ENCODE results near the gene TNNI2. TPM values are rescaled to one million over a fixed set of nuclear protein-coding genes. Genes with fewer than 3 reads are reported as not detected.

TNNI2 gene
- total and polyA plus RNA-seq, 2 donors (not counting 1 experiment from before 2014, with no cell fraction given): 2.9 to 12.9 TPM

DNA sequence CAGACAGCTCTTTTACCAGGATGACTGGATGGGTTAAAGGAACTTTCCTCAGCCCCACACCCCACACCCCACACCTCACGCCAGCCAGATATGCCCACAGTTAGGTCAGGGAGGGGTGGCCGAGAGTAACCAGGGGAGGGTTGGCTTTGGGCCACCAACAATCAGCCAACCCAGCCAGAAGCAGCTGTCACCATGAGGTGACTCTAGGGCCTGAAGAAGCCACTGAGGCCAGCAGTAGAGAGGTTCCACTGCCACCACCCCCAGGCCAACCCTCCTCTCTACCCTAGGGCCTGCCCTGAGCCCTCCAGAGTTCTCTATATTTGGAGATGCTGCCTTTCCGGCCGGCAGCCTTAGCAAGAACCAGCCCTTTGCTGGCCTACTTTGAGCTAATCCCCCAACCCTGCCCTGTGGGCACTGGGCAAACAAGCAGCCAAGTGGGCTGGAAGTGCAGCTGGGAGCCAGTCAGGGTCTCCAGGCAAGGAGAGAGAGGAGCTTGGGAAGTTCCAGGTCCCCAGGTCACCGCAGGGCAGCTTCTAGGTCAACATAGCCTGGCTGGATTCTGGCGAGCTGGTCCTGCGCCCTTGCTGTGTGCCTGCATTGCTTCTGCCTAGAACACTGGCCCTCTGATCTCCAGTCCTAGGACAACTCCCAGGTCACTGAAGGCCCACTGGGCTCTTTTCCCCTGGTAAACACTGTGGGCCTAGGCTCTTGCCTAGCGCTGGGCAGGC is 16.0 kb upstream of the TNNI2 start:
- H3K27me3 Mint-ChIP-seq: peaks cover 14% of the 10 kb centered on the region
- no peak overlapping the region for H3K4me3 Mint-ChIP-seq
- ATAC-seq (ENCODE audit: low read depth) (no peak), DNase-seq (no peak)
- Histone ChIP-seq H3K4me3 (ENCODE audit: control extremely low read depth in 1 of 5, extremely low read depth in 1 of 5, insufficient read depth in 1 of 5, low read depth in 2 of 5, low read length in 4 of 5) (no peak overlapping the region), H3K4me2 (replicated peaks; ENCODE audit: low read depth, low read length, poor library complexity, severe bottlenecking) (no peak overlapping the region), H3K27ac (ENCODE audit: low read length in 2 of 2) (no peak overlapping the region), H4K20me1 (ENCODE audit: control insufficient read depth, insufficient read depth, low read length, poor library complexity, severe bottlenecking) (no peaks in the 10 kb centered on the region), H3K79me2 (ENCODE audit: control insufficient read depth, insufficient read depth, low read length) (no peaks in the 10 kb centered on the region), H3K9me3 (ENCODE audit: control extremely low read depth in 1 of 3, control insufficient read depth in 2 of 3, insufficient read depth in 1 of 3, low read length in 2 of 3) (peaks cover 0 to 10% (median 7%) of the 10 kb centered on the region in 3 donors), H3K4me1 (ENCODE audit: control insufficient read depth in 2 of 2, insufficient read depth in 2 of 2, low read length in 2 of 2) (no peaks in the 10 kb centered on the region), H3K9ac (ENCODE audit: low read length) (no peak overlapping the region), H3K36me3 (replicated peaks in 1 of 2; ENCODE audit: control extremely low read depth in 1 of 2, control insufficient read depth in 1 of 2, extremely low read depth in 1 of 2, insufficient read depth in 2 of 2, low read length in 1 of 2) (no peaks in the 10 kb centered on the region), H2AFZ (ENCODE audit: insufficient read depth, low read depth, low read length, poor library complexity, severe bottlenecking) (no peak overlapping the region), H3K27me3 (replicated peaks in 1 of 4; ENCODE audit: control extremely low read depth in 1 of 4, control insufficient read depth in 3 of 4, insufficient read depth in 4 of 4, low read length in 3 of 4) (peaks cover 0 to 5% (median 0%) of the 10 kb centered on the region in 4 experiments)
- peaks cover 2% of the 10 kb centered on the region for H3K9me3 Mint-ChIP-seq (ENCODE audit: insufficient read depth)
- no peak for TF ChIP-seq EZH2 (IDR thresholded peaks at IDR 0.05; ENCODE audit: borderline replicate concordance, insufficient read depth, low read depth, low read length, poor library complexity, severe bottlenecking)
- TF ChIP-seq, protein P1, sequence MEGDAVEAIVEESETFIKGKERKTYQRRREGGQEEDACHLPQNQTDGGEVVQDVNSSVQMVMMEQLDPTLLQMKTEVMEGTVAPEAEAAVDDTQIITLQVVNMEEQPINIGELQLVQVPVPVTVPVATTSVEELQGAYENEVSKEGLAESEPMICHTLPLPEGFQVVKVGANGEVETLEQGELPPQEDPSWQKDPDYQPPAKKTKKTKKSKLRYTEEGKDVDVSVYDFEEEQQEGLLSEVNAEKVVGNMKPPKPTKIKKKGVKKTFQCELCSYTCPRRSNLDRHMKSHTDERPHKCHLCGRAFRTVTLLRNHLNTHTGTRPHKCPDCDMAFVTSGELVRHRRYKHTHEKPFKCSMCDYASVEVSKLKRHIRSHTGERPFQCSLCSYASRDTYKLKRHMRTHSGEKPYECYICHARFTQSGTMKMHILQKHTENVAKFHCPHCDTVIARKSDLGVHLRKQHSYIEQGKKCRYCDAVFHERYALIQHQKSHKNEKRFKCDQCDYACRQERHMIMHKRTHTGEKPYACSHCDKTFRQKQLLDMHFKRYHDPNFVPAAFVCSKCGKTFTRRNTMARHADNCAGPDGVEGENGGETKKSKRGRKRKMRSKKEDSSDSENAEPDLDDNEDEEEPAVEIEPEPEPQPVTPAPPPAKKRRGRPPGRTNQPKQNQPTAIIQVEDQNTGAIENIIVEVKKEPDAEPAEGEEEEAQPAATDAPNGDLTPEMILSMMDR (IDR thresholded peaks at IDR 0.05): no peak
- no peak overlapping the region for H3K27ac Mint-ChIP-seq
- WGBS (ENCODE audit: insufficient coverage): 93% methylated on average over 7 of the region's 8 CpGs
- no peaks in the 10 kb centered on the region for H3K4me1 Mint-ChIP-seq
- CTCF ChIA-PET: interaction anchor here (1.4 to 1.6 kb wide), 3 partner anchors 10 to 178 kb away, joined by 3 to 8 read pairs (median 5); no protein-coding TSS in a partner anchor
- POLR2A ChIA-PET: no interaction called here
- intact Hi-C loops (cut with micrococcal nuclease): no loop called here
